HepG2 (cell line): ENCODE results near the gene ATP6V0A1. TPM values are rescaled to one million over a fixed set of nuclear protein-coding genes. Genes with fewer than 3 reads are reported as not detected.

Experiments
- ATAC-seq: fragments of 200-7000 bp; cut with Tn5 transposase; 3 replicates; pipeline ENCODE4 v1.9.1; 2020; ENCODE audit warnings: mild to moderate bottlenecking, moderate library complexity
- BruUV-seq: library from RNA; stranded (reverse); fragments of 400-500 nt; replicated peaks from 2 replicates; lab custom pipeline; 2021; lab: Mats Ljungman, UMichigan
- CTCF ChIA-PET: fragments of 300-600 bp; formaldehyde crosslinking; extraction: SDS; loops from one replicate; lab custom pipeline; 2021; ENCODE audit warnings: low total read pairs, inconsistent platforms, low intra/inter-chr PET ratio; lab: Yijun Ruan, JAX
- POLR2A ChIA-PET: fragments of 350-600 bp; sonication (Branson Sonifier 250); formaldehyde crosslinking; loops from one replicate; lab custom pipeline; 2020; ENCODE audit warnings: antibody characterized with exemption, inconsistent platforms; lab: Yijun Ruan, JAX
- DNase-seq: peaks from one replicate; pipeline ENCODE4 v3.0.0-alpha.2; 2015; ENCODE audit warnings: low spot score
- FAIRE-seq: peaks from 3 replicates; lab custom pipeline; 2011; peaks lifted over from hg19 to GRCh38; lab: Jason Lieb, UNC
- H2AFZ ChIP-seq: one replicate; pipeline ENCODE4 v1.6.1; 2011; ENCODE audit warnings: low read length, inconsistent platforms
- H3K27ac ChIP-seq: fragments of 300-600 bp; 3 replicates; pipeline ENCODE4 v1.8.0; 2011; ENCODE audit warnings: mixed run types, mild to moderate bottlenecking, mixed read lengths, low read length, inconsistent platforms; ENCODE audit not compliant: insufficient read depth; ENCODE audit errors: extremely low read length
- H3K27me3 ChIP-seq, 2 experiments: fragments of 200-600 bp in 1 of 2; 2 replicates in 1 of 2; 3 replicates in 1 of 2; pipeline versions ENCODE4 v1.6.0 to v1.8.0; 2011; ENCODE audit warnings: low read length in 2 of 2, mild to moderate bottlenecking in 2 of 2, moderate library complexity in 2 of 2, inconsistent platforms in 1 of 2; ENCODE audit not compliant: insufficient read depth in 2 of 2, control insufficient read depth in 1 of 2
- H3K36me3 ChIP-seq, 2 experiments: fragments of 200-600 bp in 1 of 2; replicated peaks in 1 of 2; 2 replicates in 1 of 2; 3 replicates in 1 of 2; pipeline versions ENCODE4 v1.5.1 to v1.8.0; 2011; ENCODE audit warnings: low read length in 2 of 2, inconsistent platforms in 1 of 2; ENCODE audit not compliant: insufficient read depth in 2 of 2, control insufficient read depth in 1 of 2
- H3K4me1 ChIP-seq: 2 replicates; pipeline ENCODE4 v1.5.1; 2012; ENCODE audit warnings: low read length, inconsistent platforms; ENCODE audit not compliant: insufficient read depth
- H3K4me2 ChIP-seq: 2 replicates; pipeline ENCODE4 v1.6.0; 2011; ENCODE audit warnings: low read depth, low read length, inconsistent platforms
- H3K4me3 ChIP-seq, 3 experiments: fragments of 200-600 bp in 1 of 3; sonication (generic), shearing (Covaris generic) in 1 of 3; replicated peaks in 1 of 3; 2 replicates each; pipeline ENCODE4 v1.5.1; 2011 to 2016; ENCODE audit warnings: low read length in 3 of 3, inconsistent platforms in 2 of 3, low read depth in 2 of 3, mild to moderate bottlenecking in 2 of 3, control low read depth in 1 of 3, mixed read lengths in 1 of 3; ENCODE audit not compliant: insufficient read depth in 1 of 3
- H3K79me2 ChIP-seq: one replicate; pipeline ENCODE4 v1.6.1; 2011; ENCODE audit warnings: low read length, inconsistent platforms; ENCODE audit not compliant: insufficient read depth
- H3K9ac ChIP-seq: 2 replicates; pipeline ENCODE4 v1.6.0; 2011; ENCODE audit warnings: mild to moderate bottlenecking, low read depth, low read length, inconsistent platforms; ENCODE audit not compliant: insufficient read depth
- H3K9me3 ChIP-seq: 2 replicates; pipeline ENCODE4 v1.5.1; 2012; ENCODE audit warnings: mild to moderate bottlenecking, low read length
- H4K20me1 ChIP-seq: 2 replicates; pipeline ENCODE4 v1.6.0; 2011; ENCODE audit warnings: inconsistent platforms, mild to moderate bottlenecking, low read length, moderate library complexity; ENCODE audit not compliant: insufficient read depth
- CAMTA2 ChIP-seq: sonication (generic); formaldehyde crosslinking; IDR thresholded peaks from 2 replicates; pipeline ENCODE4 v1.4.0; 2020; ENCODE audit warnings: mild to moderate bottlenecking, missing genetic modification reagents, borderline replicate concordance
- CEBPB ChIP-seq: IDR thresholded peaks from 2 replicates; pipeline ENCODE4 v1.6.1; 2011; ENCODE audit warnings: low read depth, low read length, improper control_type of control experiment, borderline replicate concordance
- DRAP1 ChIP-seq: IDR thresholded peaks from 2 replicates; pipeline ENCODE4 v1.6.1; 2016; ENCODE audit warnings: missing genetic modification reagents, missing compliant biosample characterization
- ESRRA ChIP-seq: sonication (generic); formaldehyde crosslinking; IDR thresholded peaks from 2 replicates; pipeline ENCODE4 v1.5.1; 2020; ENCODE audit warnings: mild to moderate bottlenecking, low read depth, missing genetic modification reagents
- GABPB1 ChIP-seq: IDR thresholded peaks from 2 replicates; pipeline ENCODE4 v1.6.1; 2016; ENCODE audit warnings: mild to moderate bottlenecking, missing genetic modification reagents, moderate library complexity, missing compliant biosample characterization
- GPN1 ChIP-seq: sonication (generic); formaldehyde crosslinking; IDR thresholded peaks from 2 replicates; pipeline ENCODE4 v1.5.1; 2020; ENCODE audit warnings: missing genetic modification reagents, borderline replicate concordance
- HIVEP1 ChIP-seq: sonication (generic); formaldehyde crosslinking; IDR thresholded peaks from 2 replicates; pipeline ENCODE4 v1.4.0; 2020; ENCODE audit warnings: mild to moderate bottlenecking, missing genetic modification reagents
- JUND ChIP-seq: sonication (generic); formaldehyde crosslinking; IDR thresholded peaks from 2 replicates; pipeline ENCODE4 v1.8.0; 2022; ENCODE audit warnings: mild to moderate bottlenecking, missing genetic modification reagents
- SSRP1 ChIP-seq: IDR thresholded peaks from 2 replicates; pipeline ENCODE4 v1.6.1; 2016; ENCODE audit warnings: control low read depth
- STAT6 ChIP-seq: sonication (generic); formaldehyde crosslinking; IDR thresholded peaks from 2 replicates; pipeline ENCODE4 v1.4.0; 2020; ENCODE audit warnings: missing genetic modification reagents, mild to moderate bottlenecking, borderline replicate concordance
- ZFP36L1 ChIP-seq: sonication (generic); formaldehyde crosslinking; IDR thresholded peaks from 2 replicates; pipeline ENCODE4 v1.8.0; 2022; ENCODE audit warnings: mild to moderate bottlenecking, missing genetic modification reagents, moderate library complexity
- ZNF12 ChIP-seq: sonication (generic); formaldehyde crosslinking; IDR thresholded peaks from 2 replicates; pipeline ENCODE4 v1.5.0; 2020; ENCODE audit warnings: missing genetic modification reagents
- ZNF276 ChIP-seq: sonication (generic); formaldehyde crosslinking; IDR thresholded peaks from 2 replicates; pipeline ENCODE4 v1.4.0; 2020; ENCODE audit warnings: mild to moderate bottlenecking, low read depth, missing genetic modification reagents
- ZNF431 ChIP-seq: sonication (generic); formaldehyde crosslinking; IDR thresholded peaks from 2 replicates; pipeline ENCODE4 v1.9.0; 2022; ENCODE audit warnings: missing genetic modification reagents, low read depth, mild to moderate bottlenecking, borderline replicate concordance
- ZNF597 ChIP-seq: sonication (generic); formaldehyde crosslinking; IDR thresholded peaks from 2 replicates; pipeline ENCODE4 v1.5.0; 2020; ENCODE audit warnings: missing genetic modification reagents
- ZUFSP ChIP-seq: sonication (generic); formaldehyde crosslinking; IDR thresholded peaks from 2 replicates; pipeline ENCODE4 v1.9.0; 2021; ENCODE audit warnings: missing genetic modification reagents, mild to moderate bottlenecking, borderline replicate concordance
- WGBS: methylation state at CpG from one replicate; pipeline ENCODE4 v1.1.6; 2017; ENCODE audit warnings: low lambda C conversion rate; 5-methylcytosine and 5-hydroxymethylcytosine counted together
- in situ Hi-C: cut with HindIII; loops from 2 replicates; pipeline ENCODE4 v1.10.0; 2017; ENCODE audit warnings: low pct_unique_long_range_greater_than_20kb; ENCODE audit not compliant: extremely low pct_ligation_motif_present
- intact Hi-C: fragments of 100-400 bp; cut with micrococcal nuclease; formaldehyde crosslinking; loops from one replicate; pipeline ENCODE4 v1.10.0; 2022; ENCODE audit not compliant: unreplicated experiment
- polyA plus RNA-seq, 8 experiments: library from polyadenylated mRNA; depleted of rRNA in 3 of 8; stranded (reverse) in 7 of 8; unstranded in 1 of 8; fragments of >200 nt; fragmentation: Illumina TruSeq in 4 of 8; extraction: Trizol in 4 of 8; gene quantifications; 2 replicates each; pipeline versions ENCODE4 v1.2.1 to v1.2.3, GENCODE V29; 2011 to 2016; ENCODE audit warnings: low read depth in 4 of 8, missing spikeins in 1 of 8, mixed read lengths in 1 of 8; ENCODE audit not compliant: insufficient read depth in 1 of 8
- total RNA-seq, 5 experiments: library from RNA; depleted of rRNA; stranded (reverse); fragments of >200 nt; fragmentation: Illumina TruSeq; extraction: Trizol; gene quantifications; 2 replicates each; pipeline ENCODE4 v1.2.3, GENCODE V29; 2016; ENCODE audit warnings: low read depth in 1 of 5

The ATP6V0A1 gene
- total and polyA plus RNA-seq, 2 of the 13 experiments (the other 11 are each of a cell fraction or from before 2014, with no cell fraction given): 27.9 to 54.1 TPM

GRCh38 chr17:42530952-42531454 lies 72.3 kb downstream of the ATP6V0A1 start:
- ATAC-seq (peak; percentile 81), DNase-seq (peak; percentile 99), FAIRE-seq (peak; percentile 84)
- BruUV-seq: no TSS peak
- Histone ChIP-seq H3K27me3 (no peaks in the 10 kb centered on the region), H3K36me3 (no peaks in the 10 kb centered on the region), H3K9me3 (no peaks in the 10 kb centered on the region), H3K4me3 (peak overlapping the region in 1 of 3 experiments; percentile 68; a peak in 2 of 6 replicates), H4K20me1 (no peaks in the 10 kb centered on the region), H3K79me2 (peaks cover 6% of the 10 kb centered on the region), H3K27ac (peak overlapping the region; percentile 94), H3K4me2 (peak overlapping the region; percentile 85), H3K4me1 (peaks cover 88% of the 10 kb centered on the region), H2AFZ (no peak overlapping the region), H3K9ac (peak overlapping the region; percentile 76)
- in situ Hi-C loops (no loop called here), intact Hi-C loops (no loop called here)
- POLR2A ChIA-PET: interaction anchor here (0.8 to 5.3 kb wide), 16 partner anchors 9 to 282 kb away, joined by 3 to 67 read pairs (median 8); partner anchors contain the start of genes MLX, RETREG3, STAT3 and TUBG1
- 4% methylated on average over 2 of the region's 2 CpGs for WGBS
- CTCF ChIA-PET: interaction anchor here (0.5 to 1.5 kb wide), 2 partner anchors 14 to 26 kb away, joined by 3 to 8 read pairs; no protein-coding TSS in a partner anchor
- TF ChIP-seq ZNF431: 0 out of 2 replicates have a peak, but pooled peaks have one; percentile 85
- peak; percentile 41 for TF ChIP-seq ZNF276 (CRISPR knock-in tag)
- TF ChIP-seq ZFP36L1: peak; percentile 96
- no peak; the same call in 1 of the 2 replicates for TF ChIP-seq STAT6 (CRISPR knock-in tag)
- no peak; the same call in 1 of the 2 replicates for TF ChIP-seq GABPB1 (CRISPR knock-in tag)
- no peak for TF ChIP-seq ZNF12
- TF ChIP-seq JUND (CRISPR knock-in tag): peak; percentile 77; the same call in 1 of the 2 replicates
- peak; percentile 63; the same call in 1 of the 2 replicates for TF ChIP-seq DRAP1 (CRISPR knock-in tag)
- no peak for TF ChIP-seq ZNF597 (CRISPR knock-in tag)
- TF ChIP-seq ESRRA (CRISPR knock-in tag): peak; percentile 87
- TF ChIP-seq HIVEP1 (CRISPR knock-in tag): no peak; the same call in 1 of the 2 replicates
- TF ChIP-seq CAMTA2 (CRISPR knock-in tag): no peak
- no peak for TF ChIP-seq SSRP1 (CRISPR knock-in tag)
- TF ChIP-seq CEBPB: no peak
- TF ChIP-seq GPN1 (CRISPR knock-in tag): no peak
- no peak for TF ChIP-seq ZUFSP (CRISPR knock-in tag)
